Tibial nerve (tissue), 4 donors: Measurements from ENCODE around the gene SFRP5.

ENCODE experiments used
- EP300 ChIP-seq, 2 donors: sonication (generic); formaldehyde crosslinking; IDR thresholded peaks; one replicate each; pipeline ENCODE4 v1.6.1; 2017; ENCODE audit warnings: antibody characterized with exemption in 2 of 2, mild to moderate bottlenecking in 1 of 2
- POLR2A ChIP-seq, 2 donors: fragments of 450-650 bp; IDR thresholded peaks; one replicate each; pipeline ENCODE4 v1.6.1; 2017; ENCODE audit warnings: antibody characterized with exemption in 2 of 2, mild to moderate bottlenecking in 2 of 2, moderate library complexity in 2 of 2
- TF ChIP-seq, protein P1 (sequence below), 5 experiments: fragments of 200-600 bp in 3 of 5; fragments of 450-650 bp in 2 of 5; sonication (generic) in 3 of 5; IDR thresholded peaks; one replicate each; pipeline ENCODE4 v1.5.1; 2016 to 2019; ENCODE audit warnings: antibody characterized with exemption in 5 of 5, mild to moderate bottlenecking in 3 of 5, moderate library complexity in 2 of 5

DNA sequence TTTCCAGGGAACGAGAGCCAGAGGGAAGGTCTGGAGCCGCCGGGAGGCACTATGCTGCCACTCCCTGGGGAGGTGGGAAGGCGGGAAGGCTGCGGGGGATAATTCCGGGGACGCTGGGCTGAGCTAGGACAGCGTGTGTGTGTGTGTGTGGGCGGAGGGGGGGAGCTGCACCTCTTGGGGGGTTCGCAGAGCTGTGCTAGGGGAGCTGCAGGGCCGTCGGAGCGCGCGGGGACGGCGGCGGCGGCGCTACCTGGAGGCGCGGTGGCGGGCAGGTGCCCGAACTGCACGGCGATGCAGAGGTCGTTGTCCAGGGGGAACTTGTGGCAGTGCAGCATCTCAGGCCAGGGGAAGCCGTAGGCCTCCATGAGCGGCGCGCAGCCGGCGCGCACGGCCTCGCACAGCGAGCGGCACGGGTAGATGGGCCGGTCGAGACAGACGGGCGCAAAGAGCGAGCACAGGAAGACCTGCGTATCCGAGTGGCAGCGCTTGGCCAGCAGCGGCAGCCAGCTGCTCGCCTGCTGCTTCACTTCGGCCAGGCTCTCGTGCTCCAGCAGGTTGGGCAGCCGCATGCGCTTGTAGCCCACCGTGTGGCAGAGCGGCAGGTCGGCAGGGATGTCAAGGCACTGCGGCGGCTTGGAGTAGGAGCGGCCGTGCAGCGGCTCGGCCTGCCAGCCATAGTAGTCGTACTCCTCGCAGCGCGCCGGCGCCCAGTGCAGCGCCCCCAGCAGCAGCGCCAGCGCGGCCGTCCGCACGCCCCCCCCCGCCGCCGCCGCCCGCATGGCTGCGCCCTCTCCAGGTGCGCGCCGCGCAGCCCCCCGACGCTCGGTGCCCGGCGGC lies 526 bp downstream of the SFRP5 start:
- no peak for TF ChIP-seq POLR2A (IDR thresholded peaks at IDR 0.05)
- TF ChIP-seq, protein P1, sequence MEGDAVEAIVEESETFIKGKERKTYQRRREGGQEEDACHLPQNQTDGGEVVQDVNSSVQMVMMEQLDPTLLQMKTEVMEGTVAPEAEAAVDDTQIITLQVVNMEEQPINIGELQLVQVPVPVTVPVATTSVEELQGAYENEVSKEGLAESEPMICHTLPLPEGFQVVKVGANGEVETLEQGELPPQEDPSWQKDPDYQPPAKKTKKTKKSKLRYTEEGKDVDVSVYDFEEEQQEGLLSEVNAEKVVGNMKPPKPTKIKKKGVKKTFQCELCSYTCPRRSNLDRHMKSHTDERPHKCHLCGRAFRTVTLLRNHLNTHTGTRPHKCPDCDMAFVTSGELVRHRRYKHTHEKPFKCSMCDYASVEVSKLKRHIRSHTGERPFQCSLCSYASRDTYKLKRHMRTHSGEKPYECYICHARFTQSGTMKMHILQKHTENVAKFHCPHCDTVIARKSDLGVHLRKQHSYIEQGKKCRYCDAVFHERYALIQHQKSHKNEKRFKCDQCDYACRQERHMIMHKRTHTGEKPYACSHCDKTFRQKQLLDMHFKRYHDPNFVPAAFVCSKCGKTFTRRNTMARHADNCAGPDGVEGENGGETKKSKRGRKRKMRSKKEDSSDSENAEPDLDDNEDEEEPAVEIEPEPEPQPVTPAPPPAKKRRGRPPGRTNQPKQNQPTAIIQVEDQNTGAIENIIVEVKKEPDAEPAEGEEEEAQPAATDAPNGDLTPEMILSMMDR (IDR thresholded peaks at IDR 0.05), result no peak
- TF ChIP-seq EP300 (IDR thresholded peaks at IDR 0.05), result no peak
